Measurements from ENCODE around the gene MUSK. TPM values are rescaled to one million over a fixed set of nuclear protein-coding genes. Genes with fewer than 3 reads are reported as not detected.

The MUSK gene
- total and polyA plus RNA-seq, 2 of the 8 experiments (the other 6 are each of a cell fraction or from before 2014, with no cell fraction given), result not detected

GRCh38 chr9:110835859-110836271, 167.3 kb downstream of the MUSK start:
- Histone ChIP-seq H2BK120ac (replicated peaks; ENCODE audit: low read depth, low read length) (no peak overlapping the region), H2AFZ (ENCODE audit: low read length) (no peak overlapping the region), H3K56ac (replicated peaks; ENCODE audit: insufficient read length, low read depth, low read length) (no peak overlapping the region), H2BK20ac (ENCODE audit: low read length) (no peak overlapping the region), H3K14ac (ENCODE audit: insufficient read length) (no peak overlapping the region), H2BK15ac (ENCODE audit: low read length) (no peak overlapping the region), H2BK5ac (ENCODE audit: low read depth, low read length) (no peak overlapping the region), H3K79me1 (ENCODE audit: low read depth, low read length) (no peaks in the 10 kb centered on the region), H4K20me1 (replicated peaks in 1 of 2; ENCODE audit: control insufficient read depth in 1 of 2, insufficient read depth in 2 of 2, low read length in 2 of 2) (no peaks in the 10 kb centered on the region), H3K9ac (replicated peaks in 1 of 4; ENCODE audit: extremely low read depth in 1 of 4, low read depth in 3 of 4, low read length in 3 of 4) (no peak overlapping the region), H3K79me2 (ENCODE audit: control insufficient read depth in 1 of 2, insufficient read depth in 2 of 2, low read length in 2 of 2) (no peaks in the 10 kb centered on the region), H3K27ac (ENCODE audit: low read depth, low read length) (no peak overlapping the region), H3K36me3 (ENCODE audit: control insufficient read depth in 2 of 4, insufficient read depth in 4 of 4, low read length in 3 of 4) (no peaks in the 10 kb centered on the region), H3K18ac (ENCODE audit: extremely low read depth, low read length) (no peak overlapping the region), H4K5ac (ENCODE audit: insufficient read length, low read depth, low read length) (no peak overlapping the region), H3K4ac (replicated peaks; ENCODE audit: insufficient read length, low read depth, low read length) (no peak overlapping the region), H2BK12ac (ENCODE audit: low read depth, low read length) (no peak overlapping the region), H3K4me1 (replicated peaks in 1 of 4; ENCODE audit: control insufficient read depth in 3 of 4, insufficient read depth in 4 of 4, low read length in 3 of 4) (no peaks in the 10 kb centered on the region), H3K23ac (ENCODE audit: insufficient read length) (no peak overlapping the region), H4K91ac (replicated peaks; ENCODE audit: insufficient read length, low read length) (no peak overlapping the region), H3K9me3 (ENCODE audit: insufficient read depth in 2 of 2, low read depth in 1 of 2, low read length in 1 of 2) (no peaks in the 10 kb centered on the region), H3K4me2 (ENCODE audit: insufficient read depth in 1 of 2, low read depth in 2 of 2, low read length in 2 of 2) (no peak overlapping the region), H4K8ac (ENCODE audit: extremely low read depth, insufficient read depth, low read length) (no peak overlapping the region), H2AK5ac (ENCODE audit: low read depth, low read length) (no peak overlapping the region), H3K23me2 (ENCODE audit: low read depth, low read length) (no peaks in the 10 kb centered on the region), H3K27me3 (replicated peaks in 1 of 4; ENCODE audit: control insufficient read depth in 3 of 4, extremely low read depth in 1 of 4, insufficient read depth in 3 of 4, low read length in 3 of 4) (no peaks in the 10 kb centered on the region), H3K4me3 (ENCODE audit: extremely low read depth in 1 of 4, insufficient read depth in 2 of 4, low read depth in 3 of 4, low read length in 4 of 4) (no peak overlapping the region)
- DNase-seq (ENCODE audit: low read depth in 1 of 2, low spot score in 2 of 2) (no peak), FAIRE-seq (no peak)
- ChIA-PET CTCF (ENCODE audit: partially characterized antibody) (interaction anchor here (1.1 to 1.6 kb wide), 2 partner anchors 24 to 173 kb away, joined by 3 to 4 read pairs; no protein-coding TSS in a partner anchor), POLR2A (ENCODE audit: partially characterized antibody) (no interaction called here)
- WGBS, 2 experiments (ENCODE audit: extremely low coverage in 1 of 2, insufficient coverage in 1 of 2, insufficient read length in 1 of 2, insufficient replicate concordance in 2 of 2, low coverage in 1 of 2, low lambda C conversion rate in 2 of 2, missing lambda C conversion rate in 1 of 2), result 100% methylated on average over 1 of the region's 1 CpG; no CpG with 5 or more reads in 1 of the 2 experiments
- no peak for TF ChIP-seq SIX5 (IDR thresholded peaks at IDR 0.05; ENCODE audit: low read depth, low read length)
- TF ChIP-seq CTCF (IDR thresholded peaks at IDR 0.05; ENCODE audit: control extremely low read depth in 1 of 3, insufficient read depth in 1 of 3, low read depth in 1 of 3, low read length in 3 of 3), result no peak
- no peak for TF ChIP-seq RNF2 (IDR thresholded peaks at IDR 0.05; ENCODE audit: borderline replicate concordance, low read depth, low read length, missing control alignments, poor library complexity, severe bottlenecking)
- TF ChIP-seq, protein P1, sequence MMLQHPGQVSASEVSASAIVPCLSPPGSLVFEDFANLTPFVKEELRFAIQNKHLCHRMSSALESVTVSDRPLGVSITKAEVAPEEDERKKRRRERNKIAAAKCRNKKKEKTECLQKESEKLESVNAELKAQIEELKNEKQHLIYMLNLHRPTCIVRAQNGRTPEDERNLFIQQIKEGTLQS (IDR thresholded peaks at IDR 0.05; ENCODE audit: insufficient read depth, low read depth, low read length), result no peak
- no peak for TF ChIP-seq SIN3A (conservative IDR thresholded peaks at IDR 0.05 in 1 of 2, IDR thresholded peaks at IDR 0.05 in 1 of 2; ENCODE audit: low read depth in 1 of 2, low read length in 2 of 2)
- TF ChIP-seq MAX (IDR thresholded peaks at IDR 0.05), result no peak
- no peak for TF ChIP-seq CEBPB (IDR thresholded peaks at IDR 0.05; ENCODE audit: low read depth, low read length)
- no peak for TF ChIP-seq KDM5A (IDR thresholded peaks at IDR 0.05; ENCODE audit: low read length)
- TF ChIP-seq TAF1 (IDR thresholded peaks at IDR 0.05; ENCODE audit: low read depth, low read length), result no peak
- TF ChIP-seq JUN (IDR thresholded peaks at IDR 0.05; ENCODE audit: low read depth, low read length), result no peak
- no peak for TF ChIP-seq POLR2AphosphoS5 (IDR thresholded peaks at IDR 0.05; ENCODE audit: low read depth, low read length)
